ENCODE measurements around the gene HELZ.

DNA sequence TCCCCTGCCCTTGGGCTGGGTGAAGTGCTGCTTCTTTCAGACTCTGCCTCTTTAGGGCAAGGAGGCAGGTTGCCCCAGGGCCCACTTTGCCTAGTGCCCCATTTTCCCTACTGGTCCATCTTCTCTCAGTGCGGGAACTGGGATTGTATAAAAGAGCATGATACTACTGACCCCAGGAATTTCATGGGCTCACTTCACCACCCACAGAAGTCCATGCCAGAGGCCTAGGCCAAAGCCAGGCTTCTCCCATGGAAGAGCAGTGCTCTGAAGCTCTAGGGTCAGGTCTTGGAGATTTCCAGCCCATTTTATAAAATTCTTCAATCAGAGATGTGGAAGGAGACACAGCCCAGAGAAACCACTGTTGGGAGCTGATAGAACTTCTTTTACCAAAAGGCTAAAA lies 194.9 kb downstream of the HELZ start:
- TF ChIP-seq, protein P1, sequence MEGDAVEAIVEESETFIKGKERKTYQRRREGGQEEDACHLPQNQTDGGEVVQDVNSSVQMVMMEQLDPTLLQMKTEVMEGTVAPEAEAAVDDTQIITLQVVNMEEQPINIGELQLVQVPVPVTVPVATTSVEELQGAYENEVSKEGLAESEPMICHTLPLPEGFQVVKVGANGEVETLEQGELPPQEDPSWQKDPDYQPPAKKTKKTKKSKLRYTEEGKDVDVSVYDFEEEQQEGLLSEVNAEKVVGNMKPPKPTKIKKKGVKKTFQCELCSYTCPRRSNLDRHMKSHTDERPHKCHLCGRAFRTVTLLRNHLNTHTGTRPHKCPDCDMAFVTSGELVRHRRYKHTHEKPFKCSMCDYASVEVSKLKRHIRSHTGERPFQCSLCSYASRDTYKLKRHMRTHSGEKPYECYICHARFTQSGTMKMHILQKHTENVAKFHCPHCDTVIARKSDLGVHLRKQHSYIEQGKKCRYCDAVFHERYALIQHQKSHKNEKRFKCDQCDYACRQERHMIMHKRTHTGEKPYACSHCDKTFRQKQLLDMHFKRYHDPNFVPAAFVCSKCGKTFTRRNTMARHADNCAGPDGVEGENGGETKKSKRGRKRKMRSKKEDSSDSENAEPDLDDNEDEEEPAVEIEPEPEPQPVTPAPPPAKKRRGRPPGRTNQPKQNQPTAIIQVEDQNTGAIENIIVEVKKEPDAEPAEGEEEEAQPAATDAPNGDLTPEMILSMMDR (IDR thresholded peaks at IDR 0.05): no peak
- no peak for TF ChIP-seq POLR2A (IDR thresholded peaks at IDR 0.05)

Measured in prostate gland (tissue), 2 donors.